ENCODE results near the gene WFDC1.

The WFDC1 gene

GRCh38 chr16:84272740-84273320 is 21.8 kb upstream of the WFDC1 start:
- no peak overlapping the region for H3K27ac ChIP-seq (ENCODE audit: low read depth, low read length)
- H3K79me2 ChIP-seq (ENCODE audit: control insufficient read depth, insufficient read depth, low read length, unreplicated experiment), result no peaks in the 10 kb centered on the region
- no peak overlapping the region for H2AFZ ChIP-seq (ENCODE audit: low read length, unreplicated experiment)

GRCh38 chr16:84274515-84274914 is 20.2 kb upstream of the WFDC1 start:
- no peaks in the 10 kb centered on the region for H3K36me3 ChIP-seq (ENCODE audit: insufficient read depth, low read length)
- H2AFZ ChIP-seq (ENCODE audit: low read length, unreplicated experiment), result no peak overlapping the region
- H3K4me1 ChIP-seq (ENCODE audit: control insufficient read depth, insufficient read depth, low read length, unreplicated experiment), result no peaks in the 10 kb centered on the region
- no peak overlapping the region for H3K4me3 ChIP-seq (ENCODE audit: low read depth, low read length)
- no peaks in the 10 kb centered on the region for H3K79me2 ChIP-seq (ENCODE audit: control insufficient read depth, insufficient read depth, low read length, unreplicated experiment)
- H3K27ac ChIP-seq (ENCODE audit: low read depth, low read length), result no peak overlapping the region
- H3K27me3 ChIP-seq (ENCODE audit: insufficient read depth, low read length), result peaks cover 51% of the 10 kb centered on the region

More at GRCh38 chr16:84272740-84273320, 21.8 kb upstream of the WFDC1 start:
- H3K4me1 ChIP-seq (ENCODE audit: control insufficient read depth, insufficient read depth, low read length, unreplicated experiment), result no peaks in the 10 kb centered on the region
- no peak overlapping the region for H3K4me3 ChIP-seq (ENCODE audit: low read depth, low read length)
- H3K36me3 ChIP-seq (ENCODE audit: insufficient read depth, low read length), result no peaks in the 10 kb centered on the region
- peaks cover 51% of the 10 kb centered on the region for H3K27me3 ChIP-seq (ENCODE audit: insufficient read depth, low read length)

GRCh38 chr16:84275585-84276151 is 19.0 kb upstream of the WFDC1 start:
- no peak overlapping the region for H3K4me3 ChIP-seq (ENCODE audit: low read depth, low read length)
- no peaks in the 10 kb centered on the region for H3K4me1 ChIP-seq (ENCODE audit: control insufficient read depth, insufficient read depth, low read length, unreplicated experiment)
- no peak overlapping the region for H2AFZ ChIP-seq (ENCODE audit: low read length, unreplicated experiment)

GRCh38 chr16:84277244-84277823 is 17.3 kb upstream of the WFDC1 start:
- Histone ChIP-seq H3K4me3 (ENCODE audit: low read depth, low read length) (no peak overlapping the region), H2AFZ (ENCODE audit: low read length, unreplicated experiment) (no peak overlapping the region), H3K36me3 (ENCODE audit: insufficient read depth, low read length) (no peaks in the 10 kb centered on the region), H3K79me2 (ENCODE audit: control insufficient read depth, insufficient read depth, low read length, unreplicated experiment) (no peaks in the 10 kb centered on the region), H3K27ac (ENCODE audit: low read depth, low read length) (no peak overlapping the region), H3K27me3 (ENCODE audit: insufficient read depth, low read length) (peaks cover 25% of the 10 kb centered on the region), H3K4me1 (ENCODE audit: control insufficient read depth, insufficient read depth, low read length, unreplicated experiment) (no peaks in the 10 kb centered on the region)

More at GRCh38 chr16:84275585-84276151, 19.0 kb upstream of the WFDC1 start:
- H3K36me3 ChIP-seq (ENCODE audit: insufficient read depth, low read length), result no peaks in the 10 kb centered on the region
- no peaks in the 10 kb centered on the region for H3K79me2 ChIP-seq (ENCODE audit: control insufficient read depth, insufficient read depth, low read length, unreplicated experiment)
- H3K27ac ChIP-seq (ENCODE audit: low read depth, low read length), result no peak overlapping the region
- H3K27me3 ChIP-seq (ENCODE audit: insufficient read depth, low read length), result peaks cover 42% of the 10 kb centered on the region

- no peak overlapping the region for H3K27ac ChIP-seq (ENCODE audit: low read depth, low read length)
- no peaks in the 10 kb centered on the region for H3K36me3 ChIP-seq (ENCODE audit: insufficient read depth, low read length)
- H3K79me2 ChIP-seq (ENCODE audit: control insufficient read depth, insufficient read depth, low read length, unreplicated experiment), result no peaks in the 10 kb centered on the region
- H3K4me1 ChIP-seq (ENCODE audit: control insufficient read depth, insufficient read depth, low read length, unreplicated experiment), result no peaks in the 10 kb centered on the region
- no peak overlapping the region for H2AFZ ChIP-seq (ENCODE audit: low read length, unreplicated experiment)
- no peak overlapping the region for H3K4me3 ChIP-seq (ENCODE audit: low read depth, low read length)
- peaks cover 15% of the 10 kb centered on the region for H3K27me3 ChIP-seq (ENCODE audit: insufficient read depth, low read length)
Measured at GRCh38 chr16:84278333-84278732, 16.3 kb upstream of the WFDC1 start.

GRCh38 chr16:84278968-84279367 is 15.7 kb upstream of the WFDC1 start:
- H3K79me2 ChIP-seq (ENCODE audit: control insufficient read depth, insufficient read depth, low read length, unreplicated experiment), result no peaks in the 10 kb centered on the region
- H3K36me3 ChIP-seq (ENCODE audit: insufficient read depth, low read length), result no peaks in the 10 kb centered on the region
- H3K27ac ChIP-seq (ENCODE audit: low read depth, low read length), result no peak overlapping the region
- H2AFZ ChIP-seq (ENCODE audit: low read length, unreplicated experiment), result no peak overlapping the region
- H3K27me3 ChIP-seq (ENCODE audit: insufficient read depth, low read length), result peaks cover 13% of the 10 kb centered on the region
- H3K4me3 ChIP-seq (ENCODE audit: low read depth, low read length), result no peak overlapping the region
- H3K4me1 ChIP-seq (ENCODE audit: control insufficient read depth, insufficient read depth, low read length, unreplicated experiment), result peaks cover 3% of the 10 kb centered on the region

GRCh38 chr16:84279881-84280280 is 14.8 kb upstream of the WFDC1 start:
- Histone ChIP-seq H3K36me3 (ENCODE audit: insufficient read depth, low read length) (no peaks in the 10 kb centered on the region), H2AFZ (ENCODE audit: low read length, unreplicated experiment) (no peak overlapping the region), H3K27me3 (ENCODE audit: insufficient read depth, low read length) (peaks cover 5% of the 10 kb centered on the region; the same call in 1 of the 2 replicates), H3K4me1 (ENCODE audit: control insufficient read depth, insufficient read depth, low read length, unreplicated experiment) (peaks cover 5% of the 10 kb centered on the region), H3K79me2 (ENCODE audit: control insufficient read depth, insufficient read depth, low read length, unreplicated experiment) (no peaks in the 10 kb centered on the region), H3K4me3 (ENCODE audit: low read depth, low read length) (no peak overlapping the region), H3K27ac (ENCODE audit: low read depth, low read length) (no peak overlapping the region)

- Histone ChIP-seq H3K4me3 (ENCODE audit: low read depth, low read length) (no peak overlapping the region), H3K27me3 (ENCODE audit: insufficient read depth, low read length) (peaks cover under 1% of the 10 kb centered on the region; the same call in 1 of the 2 replicates), H2AFZ (ENCODE audit: low read length, unreplicated experiment) (no peak overlapping the region), H3K4me1 (ENCODE audit: control insufficient read depth, insufficient read depth, low read length, unreplicated experiment) (peaks cover 5% of the 10 kb centered on the region), H3K79me2 (ENCODE audit: control insufficient read depth, insufficient read depth, low read length, unreplicated experiment) (no peaks in the 10 kb centered on the region), H3K36me3 (ENCODE audit: insufficient read depth, low read length) (no peaks in the 10 kb centered on the region), H3K27ac (ENCODE audit: low read depth, low read length) (no peak overlapping the region)
Measured at GRCh38 chr16:84281074-84281473, 13.6 kb upstream of the WFDC1 start.

GRCh38 chr16:84282533-84282932 is 12.1 kb upstream of the WFDC1 start:
- H3K4me3 ChIP-seq (ENCODE audit: low read depth, low read length), result no peak overlapping the region
- no peak overlapping the region for H3K27ac ChIP-seq (ENCODE audit: low read depth, low read length)
- H3K4me1 ChIP-seq (ENCODE audit: control insufficient read depth, insufficient read depth, low read length, unreplicated experiment), result peaks cover 9% of the 10 kb centered on the region
- no peaks in the 10 kb centered on the region for H3K79me2 ChIP-seq (ENCODE audit: control insufficient read depth, insufficient read depth, low read length, unreplicated experiment)
- H3K27me3 ChIP-seq (ENCODE audit: insufficient read depth, low read length), result no peaks in the 10 kb centered on the region
- no peaks in the 10 kb centered on the region for H3K36me3 ChIP-seq (ENCODE audit: insufficient read depth, low read length)
- no peak overlapping the region for H2AFZ ChIP-seq (ENCODE audit: low read length, unreplicated experiment)

GRCh38 chr16:84283314-84284153 is 11.1 kb upstream of the WFDC1 start:
- H3K27me3 ChIP-seq (ENCODE audit: insufficient read depth, low read length), result peaks cover 10% of the 10 kb centered on the region; the same call in 1 of the 2 replicates
- no peaks in the 10 kb centered on the region for H3K79me2 ChIP-seq (ENCODE audit: control insufficient read depth, insufficient read depth, low read length, unreplicated experiment)
- H3K36me3 ChIP-seq (ENCODE audit: insufficient read depth, low read length), result no peaks in the 10 kb centered on the region
- no peak overlapping the region for H3K4me3 ChIP-seq (ENCODE audit: low read depth, low read length)
- H2AFZ ChIP-seq (ENCODE audit: low read length, unreplicated experiment), result no peak overlapping the region
- peaks cover 9% of the 10 kb centered on the region for H3K4me1 ChIP-seq (ENCODE audit: control insufficient read depth, insufficient read depth, low read length, unreplicated experiment)
- H3K27ac ChIP-seq (ENCODE audit: low read depth, low read length), result no peak overlapping the region
